Activated CD8-positive, alpha-beta memory T cell treated with anti-CD3 and anti-CD28 coated beads for 1 hour (primary cell): ENCODE data around the gene TCOF1.
"Not testable (repeated sequence)": the region's sequence is repeated elsewhere in the genome, so short reads cannot be mapped to it uniquely, and the experiment has no call there.

Source experiments
- DNase-seq, 2 donors: peaks; one replicate each; pipeline ENCODE4 v3.0.0-alpha.2; 2020; ENCODE audit warnings: low read depth in 1 of 2; ENCODE audit errors: extremely low read depth in 1 of 2

Gene TCOF1

GRCh38 chr5:150402901-150403342, 45.4 kb downstream of the TCOF1 start:
- DNase-seq = no peak

GRCh38 chr5:150404121-150404520, 46.6 kb downstream of the TCOF1 start:
- no peak for DNase-seq

- no peak for DNase-seq
Observed at GRCh38 chr5:150404535-150404934, 47.0 kb downstream of the TCOF1 start.

- no peak for DNase-seq
Observed at GRCh38 chr5:150404941-150405816, 47.7 kb downstream of the TCOF1 start.

- no peak for DNase-seq
Observed at GRCh38 chr5:150406103-150406722, 48.7 kb downstream of the TCOF1 start.

- DNase-seq = no peak
Observed at GRCh38 chr5:150406723-150407095, 49.2 kb downstream of the TCOF1 start.

GRCh38 chr5:150407096-150407720, 49.7 kb downstream of the TCOF1 start:
- no peak for DNase-seq

- no peak for DNase-seq
Observed at GRCh38 chr5:150408231-150408943, 50.9 kb downstream of the TCOF1 start.

- DNase-seq = peak in 1 of 2 donors; percentile 13
Observed at GRCh38 chr5:150409638-150410523, 52.4 kb downstream of the TCOF1 start.

- peak in 1 of 2 donors; percentile 14 for DNase-seq
Observed at GRCh38 chr5:150410524-150411244, 53.2 kb downstream of the TCOF1 start.

- peak; percentile 40 to 48 for DNase-seq
Observed at GRCh38 chr5:150411245-150411979, 53.9 kb downstream of the TCOF1 start.

- DNase-seq = peak; percentile 80 to 85
Observed at GRCh38 chr5:150412319-150413175, 55.0 kb downstream of the TCOF1 start, which contains the start of gene CD74. Gene CD74 (minus strand): TSS chr5:150412910. CDS start chr5:150412749, 161 bp downstream.

- DNase-seq = no peak
Observed at GRCh38 chr5:150413176-150413901, 55.8 kb downstream of the TCOF1 start.

- DNase-seq = not testable (repeated sequence)
Observed at GRCh38 chr5:150413902-150414790, 56.6 kb downstream of the TCOF1 start.

- DNase-seq = no peak
Observed at GRCh38 chr5:150419630-150420270, 62.3 kb downstream of the TCOF1 start.

- no peak for DNase-seq
Observed at GRCh38 chr5:150422075-150422474, 64.6 kb downstream of the TCOF1 start.
